GM13976 (cell line): Measurements from ENCODE around the gene SLC34A3.

ENCODE experiments used
- DNase-seq: peaks from one replicate; pipeline ENCODE4 v3.0.0; 2012; ENCODE audit warnings: low spot score
- in situ Hi-C: fragments of 300-500 bp; cut with MboI; formaldehyde crosslinking; loops from one replicate; pipeline ENCODE4 v1.12.0; 2022; ENCODE audit warnings: low sequenced_read_pairs, mixed read lengths, inconsistent platforms; ENCODE audit not compliant: unreplicated experiment
- TF ChIP-seq, protein P1 (sequence below): IDR thresholded peaks from 2 replicates; pipeline ENCODE4 v1.5.1; 2012; ENCODE audit warnings: borderline replicate concordance, mild to moderate bottlenecking; ENCODE audit not compliant: insufficient read depth; ENCODE audit errors: extremely low read depth, missing control alignments, control extremely low read depth

The SLC34A3 gene

GRCh38 chr9:137244486-137245449 is 14.1 kb downstream of the SLC34A3 start:
- no peak for DNase-seq
- in situ Hi-C loops: no loop called here
- TF ChIP-seq, protein P1, sequence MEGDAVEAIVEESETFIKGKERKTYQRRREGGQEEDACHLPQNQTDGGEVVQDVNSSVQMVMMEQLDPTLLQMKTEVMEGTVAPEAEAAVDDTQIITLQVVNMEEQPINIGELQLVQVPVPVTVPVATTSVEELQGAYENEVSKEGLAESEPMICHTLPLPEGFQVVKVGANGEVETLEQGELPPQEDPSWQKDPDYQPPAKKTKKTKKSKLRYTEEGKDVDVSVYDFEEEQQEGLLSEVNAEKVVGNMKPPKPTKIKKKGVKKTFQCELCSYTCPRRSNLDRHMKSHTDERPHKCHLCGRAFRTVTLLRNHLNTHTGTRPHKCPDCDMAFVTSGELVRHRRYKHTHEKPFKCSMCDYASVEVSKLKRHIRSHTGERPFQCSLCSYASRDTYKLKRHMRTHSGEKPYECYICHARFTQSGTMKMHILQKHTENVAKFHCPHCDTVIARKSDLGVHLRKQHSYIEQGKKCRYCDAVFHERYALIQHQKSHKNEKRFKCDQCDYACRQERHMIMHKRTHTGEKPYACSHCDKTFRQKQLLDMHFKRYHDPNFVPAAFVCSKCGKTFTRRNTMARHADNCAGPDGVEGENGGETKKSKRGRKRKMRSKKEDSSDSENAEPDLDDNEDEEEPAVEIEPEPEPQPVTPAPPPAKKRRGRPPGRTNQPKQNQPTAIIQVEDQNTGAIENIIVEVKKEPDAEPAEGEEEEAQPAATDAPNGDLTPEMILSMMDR: no peak

DNA sequence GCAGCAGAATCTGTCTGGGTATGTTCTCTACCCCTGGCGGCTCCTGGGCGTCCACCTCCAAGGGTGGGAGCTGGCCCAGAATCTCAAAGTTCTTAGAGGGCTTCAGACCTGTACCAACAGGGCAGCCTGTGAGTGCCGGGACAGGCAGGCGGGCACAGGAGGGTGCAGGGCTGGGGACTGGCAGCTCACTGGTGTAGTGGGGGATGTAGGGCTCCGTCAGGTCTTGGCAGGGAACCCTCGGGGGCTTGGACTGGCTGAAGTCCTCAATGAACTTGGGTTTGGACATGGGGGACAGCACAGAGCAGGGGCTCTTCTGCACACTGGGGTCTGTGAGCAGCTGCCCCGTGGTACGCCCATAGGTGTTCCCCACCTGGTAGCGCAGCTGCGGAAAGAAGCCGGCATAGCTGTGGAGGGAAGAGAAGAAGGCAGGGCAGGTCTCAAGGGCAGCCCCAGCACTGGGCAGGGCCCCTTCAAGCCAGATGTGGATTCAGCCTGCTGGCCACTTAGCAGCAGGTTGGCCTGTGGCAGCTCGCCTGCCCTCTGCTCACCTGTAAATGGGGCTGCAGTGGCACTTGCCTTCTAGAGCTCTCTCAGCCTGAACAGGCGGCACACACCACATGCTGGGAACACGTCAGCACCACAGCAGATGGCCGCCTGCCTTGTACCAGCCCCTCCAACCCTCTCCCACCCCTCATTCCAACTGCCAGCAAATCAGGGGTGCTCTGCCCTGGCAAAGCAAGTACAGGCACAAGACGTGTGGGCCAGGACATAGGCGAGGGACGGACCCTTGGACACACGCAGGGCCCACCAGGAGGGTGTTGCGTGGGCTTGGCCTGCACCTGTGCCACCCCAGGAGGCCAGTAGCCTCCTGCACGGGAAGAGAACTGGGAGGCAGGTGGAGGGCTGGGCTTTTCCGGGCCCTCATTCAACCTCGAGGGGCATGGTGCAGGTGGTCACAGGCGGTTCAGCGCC is 15.0 kb downstream of the SLC34A3 start:
- no peak for DNase-seq
- TF ChIP-seq, protein P1: no peak
- in situ Hi-C loops: no loop called here

DNA sequence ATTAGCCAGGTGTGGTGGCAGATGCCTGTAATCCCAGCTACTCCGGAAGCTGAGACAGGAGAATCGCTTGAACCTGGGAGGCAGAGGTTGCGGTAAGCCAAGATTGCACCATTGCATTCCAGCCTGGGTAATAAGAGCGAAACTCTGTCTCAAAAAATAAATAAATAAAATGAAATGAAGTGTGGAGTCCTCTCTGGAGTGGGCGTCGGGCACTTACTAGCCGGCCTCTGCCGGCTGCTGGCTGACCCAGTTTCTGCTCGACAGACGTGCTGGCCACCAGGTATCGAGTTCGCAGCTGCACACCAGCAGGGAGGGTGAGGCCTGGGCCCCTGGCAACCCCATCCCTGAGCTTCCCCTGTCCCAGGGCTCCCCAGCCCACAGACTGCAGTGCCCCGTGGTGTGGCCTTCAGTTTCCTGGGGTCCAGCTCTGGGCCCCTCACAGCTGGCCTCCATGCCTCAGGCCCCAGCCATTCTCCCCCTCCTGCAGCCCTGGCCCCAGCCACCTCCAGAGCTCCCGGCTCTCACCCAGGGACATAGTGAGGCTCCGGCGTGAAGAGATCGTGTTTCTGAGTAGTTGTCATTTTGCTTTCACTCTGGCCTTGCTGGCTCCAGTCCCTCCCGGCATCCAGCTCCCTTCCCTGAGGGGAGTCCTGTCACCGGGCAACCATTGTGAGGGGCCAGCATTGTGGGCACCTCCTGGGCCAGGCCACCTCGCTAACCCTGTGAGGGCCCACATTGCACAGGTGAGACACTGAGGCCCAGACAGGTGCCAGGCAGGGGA is 16.6 kb downstream of the SLC34A3 start:
- DNase-seq: no peak
- in situ Hi-C loops: no loop called here
- TF ChIP-seq, protein P1: no peak

- DNase-seq: no peak
- in situ Hi-C loops: no loop called here
- TF ChIP-seq, protein P1: no peak
These were observed 17.1 kb downstream of the SLC34A3 start for GRCh38 chr9:137247916-137248175.

GRCh38 chr9:137250329-137251193 is 19.9 kb downstream of the SLC34A3 start:
- in situ Hi-C loops: no loop called here
- TF ChIP-seq, protein P1: no peak

More at GRCh38 chr9:137250329-137251193, 19.9 kb downstream of the SLC34A3 start:
- DNase-seq: no peak
